A673 (cell line): Measurements from ENCODE around the gene CCDC7. TPM values are rescaled to one million over a fixed set of nuclear protein-coding genes. Genes with fewer than 3 reads are reported as not detected.
"Not testable (repeated sequence)": the region's sequence is repeated elsewhere in the genome, so short reads cannot be mapped to it uniquely, and the experiment has no call there.

Experiments
- BruUV-seq: library from RNA; stranded (reverse); fragments of 400-500 nt; replicated peaks from 2 replicates; lab custom pipeline; 2021; lab: Mats Ljungman, UMichigan
- CTCF ChIA-PET: fragments of 300-600 bp; sonication (Branson Sonifier 250); formaldehyde crosslinking; loops from one replicate; lab custom pipeline; 2022; ENCODE audit warnings: antibody characterized with exemption; lab: Charles Lee
- POLR2A ChIA-PET: fragments of 300-600 bp; sonication (Branson Sonifier 250); formaldehyde crosslinking; loops from one replicate; lab custom pipeline; 2022; ENCODE audit warnings: antibody characterized with exemption; ENCODE audit not compliant: low non-redundant PET; lab: Charles Lee
- DNase-seq: peaks from one replicate; pipeline ENCODE4 v3.0.0-alpha.2; 2015; ENCODE audit warnings: low spot score
- H3K27ac ChIP-seq: fragments of 200-600 bp; sonication (generic); 2 replicates; pipeline ENCODE4 v1.5.1; 2016; ENCODE audit warnings: mixed run types, low read depth, mild to moderate bottlenecking, mixed read lengths, antibody characterized with exemption, low read length; ENCODE audit not compliant: poor library complexity, severe bottlenecking
- H3K27me3 ChIP-seq: fragments of 200-600 bp; sonication (generic); replicated peaks from 2 replicates; pipeline ENCODE4 v1.6.1; 2017; ENCODE audit warnings: mixed run types, low read depth, mild to moderate bottlenecking, mixed read lengths, antibody characterized with exemption, low read length; ENCODE audit not compliant: insufficient read depth, poor library complexity
- H3K36me3 ChIP-seq: fragments of 200-600 bp; sonication (generic); 2 replicates; pipeline ENCODE4 v1.6.1; 2016; ENCODE audit warnings: mixed run types, mild to moderate bottlenecking, mixed read lengths, antibody characterized with exemption, low read length; ENCODE audit not compliant: insufficient read depth, poor library complexity, severe bottlenecking
- H3K4me1 ChIP-seq: fragments of 200-600 bp; sonication (generic); 2 replicates; pipeline ENCODE4 v1.6.1; 2017; ENCODE audit warnings: mixed run types, mild to moderate bottlenecking, mixed read lengths, antibody characterized with exemption, low read length; ENCODE audit not compliant: insufficient read depth, poor library complexity, severe bottlenecking
- H3K4me3 ChIP-seq: fragments of 200-600 bp; sonication (generic); 2 replicates; pipeline ENCODE4 v1.5.1; 2016; ENCODE audit warnings: low read depth, mixed run types, mild to moderate bottlenecking, mixed read lengths, low read length; ENCODE audit not compliant: poor library complexity, severe bottlenecking
- H3K9me3 ChIP-seq: fragments of 200-600 bp; sonication (generic); 2 replicates; pipeline ENCODE4 v1.6.1; 2016; ENCODE audit warnings: mixed run types, low read depth, mild to moderate bottlenecking, mixed read lengths, antibody characterized with exemption, low read length; ENCODE audit not compliant: poor library complexity, severe bottlenecking
- EZH2 ChIP-seq: fragments of 200-600 bp; sonication (generic); IDR thresholded peaks from 2 replicates; pipeline ENCODE4 v1.6.1; 2017; ENCODE audit warnings: borderline replicate concordance, low read depth, mild to moderate bottlenecking, mixed read lengths, antibody characterized with exemption, low read length; ENCODE audit not compliant: poor library complexity, severe bottlenecking
- intact Hi-C: fragments of 100-400 bp; cut with micrococcal nuclease; formaldehyde crosslinking; loops from one replicate; pipeline ENCODE4 v1.10.0; 2022; ENCODE audit not compliant: unreplicated experiment
- total RNA-seq: library from RNA; stranded (reverse); gene quantifications from 2 replicates; pipeline ENCODE4 v1.2.3, GENCODE V29; 2021
- TF ChIP-seq, protein P1 (sequence below): fragments of 300-800, 200-600 bp; sonication (generic); conservative IDR thresholded peaks from 2 replicates; pipeline ENCODE4 v1.5.1; 2017; ENCODE audit warnings: low read depth, mild to moderate bottlenecking, antibody characterized with exemption, low read length, moderate library complexity, mixed read lengths

Gene CCDC7
- total RNA-seq, 1 experiment from 2014 or later = 16.4 TPM

DNA sequence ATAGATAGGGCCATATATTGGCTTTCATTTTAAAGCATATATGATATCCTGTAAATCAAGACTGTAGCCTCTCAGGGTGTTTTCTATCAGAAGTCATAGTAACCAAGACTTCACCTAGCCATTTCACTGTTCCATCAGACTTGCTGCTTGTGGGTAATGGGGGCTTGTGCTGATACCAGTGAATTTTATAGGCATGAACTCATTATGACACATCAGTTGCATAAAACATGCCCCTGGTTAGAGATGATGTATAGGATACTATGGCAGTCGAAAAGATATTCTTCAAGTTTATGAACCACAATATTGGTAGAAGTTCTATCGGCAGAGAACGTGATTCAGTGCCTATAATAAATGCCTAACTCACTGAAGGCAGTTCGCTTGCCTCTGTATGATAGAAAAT lies 305.6 kb downstream of the CCDC7 start:
- Histone ChIP-seq H3K9me3 (no peaks in the 10 kb centered on the region), H3K4me1 (no peaks in the 10 kb centered on the region), H3K36me3 (no peaks in the 10 kb centered on the region), H3K27ac (no peak overlapping the region), H3K4me3 (no peak overlapping the region), H3K27me3 (no peaks in the 10 kb centered on the region)
- BruUV-seq = no TSS peak
- intact Hi-C loops = no loop called here
- DNase-seq = no peak
- ChIA-PET CTCF (no interaction called here), POLR2A (no interaction called here)
- TF ChIP-seq EZH2 = no peak
- TF ChIP-seq, protein P1, sequence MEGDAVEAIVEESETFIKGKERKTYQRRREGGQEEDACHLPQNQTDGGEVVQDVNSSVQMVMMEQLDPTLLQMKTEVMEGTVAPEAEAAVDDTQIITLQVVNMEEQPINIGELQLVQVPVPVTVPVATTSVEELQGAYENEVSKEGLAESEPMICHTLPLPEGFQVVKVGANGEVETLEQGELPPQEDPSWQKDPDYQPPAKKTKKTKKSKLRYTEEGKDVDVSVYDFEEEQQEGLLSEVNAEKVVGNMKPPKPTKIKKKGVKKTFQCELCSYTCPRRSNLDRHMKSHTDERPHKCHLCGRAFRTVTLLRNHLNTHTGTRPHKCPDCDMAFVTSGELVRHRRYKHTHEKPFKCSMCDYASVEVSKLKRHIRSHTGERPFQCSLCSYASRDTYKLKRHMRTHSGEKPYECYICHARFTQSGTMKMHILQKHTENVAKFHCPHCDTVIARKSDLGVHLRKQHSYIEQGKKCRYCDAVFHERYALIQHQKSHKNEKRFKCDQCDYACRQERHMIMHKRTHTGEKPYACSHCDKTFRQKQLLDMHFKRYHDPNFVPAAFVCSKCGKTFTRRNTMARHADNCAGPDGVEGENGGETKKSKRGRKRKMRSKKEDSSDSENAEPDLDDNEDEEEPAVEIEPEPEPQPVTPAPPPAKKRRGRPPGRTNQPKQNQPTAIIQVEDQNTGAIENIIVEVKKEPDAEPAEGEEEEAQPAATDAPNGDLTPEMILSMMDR = no peak

DNA sequence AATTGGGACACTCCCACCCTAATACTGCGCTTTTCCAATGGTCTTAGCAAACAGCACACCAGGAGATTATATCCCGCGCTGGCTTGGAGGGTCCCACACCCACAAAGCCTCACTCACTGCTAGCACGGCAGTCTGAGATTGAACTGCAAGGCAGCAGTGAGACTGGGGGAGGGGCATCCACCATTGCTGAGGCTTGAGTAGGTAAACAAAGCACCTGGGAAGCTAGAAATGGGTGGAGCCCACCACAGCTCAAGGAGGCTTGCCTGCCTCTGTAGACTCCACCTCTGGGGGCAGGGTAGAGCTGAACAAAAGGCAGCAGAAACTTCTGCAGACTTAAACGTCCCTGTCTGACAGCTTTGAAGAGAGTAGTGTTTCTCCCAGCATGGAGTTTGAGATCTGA lies 309.0 kb downstream of the CCDC7 start:
- POLR2A ChIA-PET, H3K27me3 ChIP-seq, DNase-seq, H3K36me3 ChIP-seq, H3K9me3 ChIP-seq, CTCF ChIA-PET, H3K4me1 ChIP-seq, BruUV-seq, H3K27ac ChIP-seq, intact Hi-C loops, H3K4me3 ChIP-seq: not testable (repeated sequence)

DNA sequence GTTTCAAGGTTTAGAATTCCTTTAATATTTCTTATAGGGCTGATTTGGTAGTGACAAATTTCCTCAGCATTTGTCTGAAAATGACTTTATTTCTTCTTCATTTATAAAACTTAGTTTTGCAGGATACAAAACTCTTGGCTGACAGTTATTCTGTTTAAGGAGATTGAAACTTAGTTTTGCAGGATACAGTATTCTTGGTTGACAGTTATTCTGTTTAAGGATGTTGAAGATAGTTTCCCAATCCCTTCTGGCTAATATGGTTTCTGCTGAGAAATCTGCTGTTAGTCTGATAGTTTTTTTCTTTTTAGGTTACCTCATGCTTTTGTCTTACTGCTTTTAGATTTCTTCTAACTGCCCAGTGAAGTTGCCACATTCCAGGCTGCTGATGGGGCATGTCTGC lies 325.3 kb downstream of the CCDC7 start:
- H3K9me3 ChIP-seq = peaks cover 12% of the 10 kb centered on the region
- ChIA-PET CTCF (interaction anchor here (0.7 kb wide), 1 partner anchor 238 kb away, joined by 3 read pairs; no protein-coding TSS in a partner anchor), POLR2A (no interaction called here)
- BruUV-seq = no TSS peak
- H3K27me3 ChIP-seq = no peaks in the 10 kb centered on the region
- no peaks in the 10 kb centered on the region for H3K36me3 ChIP-seq
- intact Hi-C loops = no loop called here
- H3K27ac ChIP-seq = no peak overlapping the region
- no peak for DNase-seq
- no peak overlapping the region for H3K4me3 ChIP-seq
- no peak for TF ChIP-seq EZH2
- TF ChIP-seq, protein P1 = no peak
- H3K4me1 ChIP-seq = no peaks in the 10 kb centered on the region

DNA sequence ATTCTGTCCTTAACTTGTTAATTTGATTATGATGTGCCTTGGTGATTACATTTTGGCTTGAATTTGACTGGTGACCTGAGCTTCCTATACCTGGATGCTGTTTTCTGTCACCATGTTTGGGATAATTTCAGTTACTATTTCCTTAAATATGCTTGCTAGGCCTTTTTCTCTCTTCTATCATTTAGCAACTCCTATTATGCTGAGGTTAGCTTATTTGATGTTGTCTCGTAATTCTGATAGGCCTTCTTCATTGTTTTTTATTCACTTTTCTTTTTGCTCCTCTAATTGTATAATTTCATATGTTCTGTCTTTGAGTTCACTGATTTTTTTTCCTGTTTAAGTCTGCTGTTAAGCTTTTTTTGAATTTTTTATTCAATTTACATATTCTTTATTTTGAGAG lies 327.2 kb downstream of the CCDC7 start:
- H3K27ac ChIP-seq = no peak overlapping the region
- no peak for TF ChIP-seq EZH2
- intact Hi-C loops = no loop called here
- ChIA-PET CTCF (no interaction called here), POLR2A (no interaction called here)
- BruUV-seq = no TSS peak
- peaks cover 12% of the 10 kb centered on the region for H3K9me3 ChIP-seq
- DNase-seq = no peak
- no peaks in the 10 kb centered on the region for H3K4me1 ChIP-seq
- no peak overlapping the region for H3K4me3 ChIP-seq
- H3K27me3 ChIP-seq = no peaks in the 10 kb centered on the region
- H3K36me3 ChIP-seq = no peaks in the 10 kb centered on the region
